Colon (tissue), 2 donors: Measurements from ENCODE around the gene C19orf25.

Source experiments
- FAIRE-seq: peaks from 2 replicates; lab custom pipeline; 2012; peaks lifted over from hg19 to GRCh38; lab: Jason Lieb, UNC
- donor health status: control.
- donor health status: control.

The C19orf25 gene

DNA sequence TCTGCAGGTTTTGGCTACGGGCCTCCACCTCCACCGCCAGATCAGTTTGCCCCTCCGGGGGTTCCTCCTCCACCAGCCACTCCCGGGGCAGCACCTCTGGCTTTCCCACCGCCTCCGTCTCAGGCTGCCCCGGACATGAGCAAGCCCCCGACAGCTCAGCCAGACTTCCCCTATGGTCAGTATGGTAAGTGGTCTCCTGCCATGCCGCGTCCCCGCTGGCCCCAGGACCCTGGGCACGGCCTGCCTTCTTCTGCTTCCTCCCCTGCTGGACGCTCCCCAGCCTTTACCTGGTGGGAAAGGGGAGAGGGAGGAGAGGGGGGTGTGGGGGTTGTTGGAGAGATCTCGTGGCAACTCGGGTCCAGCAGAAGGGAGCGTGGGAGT lies 46.5 kb downstream of the C19orf25 start:
- FAIRE-seq = no peak

DNA sequence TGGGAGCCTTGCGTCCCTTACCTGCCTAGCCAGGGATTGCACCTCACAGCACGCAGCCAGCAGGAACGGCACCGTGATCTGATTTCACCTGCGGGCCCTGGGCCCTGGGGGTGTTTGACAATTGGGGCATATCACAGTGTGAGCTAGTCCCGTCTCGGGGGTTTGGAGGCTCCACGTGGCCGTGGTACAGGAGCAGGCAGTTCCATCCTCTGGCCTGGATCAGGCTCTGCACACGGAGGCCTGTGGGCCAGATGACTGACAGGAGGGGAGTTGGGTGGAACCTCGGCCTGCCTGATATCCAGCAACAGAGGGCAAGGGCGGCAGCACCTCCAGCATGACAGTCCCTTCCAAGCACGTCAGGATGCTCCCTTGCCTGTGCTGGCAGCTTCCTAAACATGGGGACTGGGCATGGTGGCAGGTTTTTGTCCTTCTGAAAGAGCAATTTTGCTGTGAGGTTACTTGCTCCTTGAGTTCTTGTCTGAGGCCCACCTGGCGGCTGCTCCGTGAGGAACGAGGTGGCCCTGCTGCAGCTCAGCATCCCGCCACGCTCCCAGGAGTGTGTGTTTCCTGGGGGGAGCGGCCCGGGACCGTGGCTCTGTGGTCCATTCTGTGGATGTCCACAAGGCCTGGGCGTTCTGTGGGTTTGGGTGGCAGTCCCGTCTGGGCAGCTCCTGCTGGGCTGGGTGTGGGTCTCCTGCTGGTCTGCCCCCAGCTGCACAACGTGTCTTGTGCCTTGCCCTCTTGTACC lies 47.1 kb downstream of the C19orf25 start:
- no peak for FAIRE-seq

DNA sequence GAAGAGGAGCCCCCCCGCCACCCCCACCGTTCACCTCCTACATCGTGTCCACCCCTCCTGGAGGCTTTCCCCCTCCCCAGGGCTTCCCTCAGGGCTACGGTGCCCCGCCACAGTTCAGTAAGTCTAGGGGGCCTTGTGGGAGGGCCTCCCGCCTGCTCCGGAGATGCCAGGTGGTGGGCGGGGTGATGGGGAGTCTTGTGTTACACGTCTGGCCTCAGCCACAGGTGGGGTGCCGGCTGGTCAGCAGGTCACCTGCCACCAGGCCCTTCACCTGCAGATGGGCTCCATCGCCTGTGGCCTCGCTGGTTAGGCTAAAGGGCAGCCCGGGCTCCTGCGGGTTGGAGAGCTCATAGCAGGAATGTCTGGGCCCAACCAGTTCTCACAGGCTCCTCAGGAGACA lies 48.8 kb downstream of the C19orf25 start:
- FAIRE-seq = no peak

DNA sequence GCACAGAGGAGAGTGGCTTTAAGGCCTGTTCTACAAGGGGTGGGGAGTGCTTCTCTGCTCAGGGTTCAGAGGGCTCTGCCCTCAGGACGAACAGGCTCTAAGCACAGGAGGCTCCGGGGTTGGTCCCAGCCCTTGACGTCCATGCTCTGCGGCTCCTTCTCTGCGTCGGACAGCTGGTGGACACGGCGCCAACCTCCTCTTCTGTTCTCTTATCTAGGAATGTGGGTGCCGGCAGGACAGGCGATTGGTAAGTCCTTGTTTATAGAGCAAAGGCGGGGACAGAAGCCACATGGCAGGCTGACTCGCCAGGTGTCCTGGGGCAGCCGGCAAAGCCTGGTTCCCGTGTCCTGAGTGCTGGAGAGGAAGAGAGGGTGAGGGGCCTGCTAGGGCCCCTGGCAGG lies 49.3 kb downstream of the C19orf25 start:
- no peak for FAIRE-seq

DNA sequence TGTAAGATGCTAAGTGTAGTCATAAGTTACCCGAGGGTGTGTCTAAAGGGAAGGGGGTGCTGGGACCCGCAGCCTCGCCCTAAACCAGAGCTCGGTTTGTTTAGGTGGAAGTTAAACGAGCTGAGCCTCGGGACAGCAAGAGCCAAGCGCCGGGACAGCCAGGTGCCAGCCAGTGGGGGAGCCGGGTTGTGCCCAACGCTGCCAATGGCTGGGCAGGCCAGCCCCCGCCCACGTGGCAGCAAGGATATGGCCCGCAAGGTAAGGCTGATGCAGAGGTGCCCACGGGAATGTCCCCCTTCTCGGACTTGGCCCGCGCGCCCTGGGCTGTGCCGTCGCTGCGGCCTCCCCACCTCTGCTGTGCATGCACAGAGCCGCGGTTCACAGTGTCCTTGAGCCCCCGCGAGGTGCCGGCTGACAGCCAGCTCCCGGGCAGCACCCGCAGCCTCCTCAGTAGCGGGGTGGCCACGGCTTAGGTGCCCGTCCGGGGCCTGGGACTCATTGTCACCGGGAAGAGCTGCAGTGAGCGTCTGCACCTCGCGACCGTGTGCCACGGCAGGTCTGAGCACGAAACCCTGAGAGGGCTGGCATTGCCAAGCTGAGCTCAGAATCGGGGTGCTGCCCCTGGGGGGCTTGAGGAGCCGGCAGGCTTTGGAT lies 50.1 kb downstream of the C19orf25 start:
- no peak for FAIRE-seq

GRCh38 chr19:1427221-1427920 lies 51.6 kb downstream of the C19orf25 start:
- no peak for FAIRE-seq

GRCh38 chr19:1426736-1427135 lies 52.3 kb downstream of the C19orf25 start:
- FAIRE-seq = no peak

- FAIRE-seq = no peak
Observed at GRCh38 chr19:1425902-1426301, 53.1 kb downstream of the C19orf25 start.

GRCh38 chr19:1425102-1425837 lies 53.7 kb downstream of the C19orf25 start:
- no peak for FAIRE-seq

DNA sequence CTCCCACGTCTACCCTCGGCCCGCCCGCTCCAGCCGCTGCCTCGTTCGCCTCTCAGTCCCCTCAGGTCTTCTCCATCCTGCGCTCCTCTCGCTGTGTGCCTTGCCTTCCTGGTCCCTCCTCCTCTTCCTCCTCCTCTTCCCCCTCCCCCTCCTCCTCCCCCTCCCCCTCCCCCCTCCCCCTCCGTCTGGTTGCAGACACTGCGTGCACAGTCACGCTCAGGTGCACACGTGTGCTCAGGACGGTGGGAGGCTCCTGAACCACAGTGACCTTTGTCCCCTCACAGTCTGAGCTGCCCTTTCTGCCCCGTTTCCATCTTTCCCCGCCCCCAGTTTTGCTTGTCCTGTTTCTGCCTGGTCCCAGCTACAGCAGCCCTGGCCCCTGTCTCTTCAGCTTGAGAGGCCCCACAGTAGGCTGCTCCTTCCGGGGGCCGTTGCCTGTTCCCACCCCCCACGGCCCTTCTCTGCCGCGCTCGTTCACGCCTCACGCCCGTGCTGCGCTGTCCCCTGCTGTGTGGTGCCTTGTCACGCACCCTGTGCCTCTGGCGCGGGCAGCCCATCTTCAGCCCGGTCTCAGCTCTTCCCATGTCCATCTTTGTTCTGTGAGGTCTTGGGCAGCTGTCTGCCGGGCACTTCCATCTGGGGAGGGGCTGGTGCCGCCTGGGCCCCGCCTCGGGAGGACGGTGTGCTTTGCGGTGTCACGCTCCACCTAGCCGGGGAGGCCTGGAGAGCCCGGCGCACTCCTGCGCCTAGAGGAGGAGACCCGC lies 54.6 kb downstream of the C19orf25 start:
- no peak for FAIRE-seq

DNA sequence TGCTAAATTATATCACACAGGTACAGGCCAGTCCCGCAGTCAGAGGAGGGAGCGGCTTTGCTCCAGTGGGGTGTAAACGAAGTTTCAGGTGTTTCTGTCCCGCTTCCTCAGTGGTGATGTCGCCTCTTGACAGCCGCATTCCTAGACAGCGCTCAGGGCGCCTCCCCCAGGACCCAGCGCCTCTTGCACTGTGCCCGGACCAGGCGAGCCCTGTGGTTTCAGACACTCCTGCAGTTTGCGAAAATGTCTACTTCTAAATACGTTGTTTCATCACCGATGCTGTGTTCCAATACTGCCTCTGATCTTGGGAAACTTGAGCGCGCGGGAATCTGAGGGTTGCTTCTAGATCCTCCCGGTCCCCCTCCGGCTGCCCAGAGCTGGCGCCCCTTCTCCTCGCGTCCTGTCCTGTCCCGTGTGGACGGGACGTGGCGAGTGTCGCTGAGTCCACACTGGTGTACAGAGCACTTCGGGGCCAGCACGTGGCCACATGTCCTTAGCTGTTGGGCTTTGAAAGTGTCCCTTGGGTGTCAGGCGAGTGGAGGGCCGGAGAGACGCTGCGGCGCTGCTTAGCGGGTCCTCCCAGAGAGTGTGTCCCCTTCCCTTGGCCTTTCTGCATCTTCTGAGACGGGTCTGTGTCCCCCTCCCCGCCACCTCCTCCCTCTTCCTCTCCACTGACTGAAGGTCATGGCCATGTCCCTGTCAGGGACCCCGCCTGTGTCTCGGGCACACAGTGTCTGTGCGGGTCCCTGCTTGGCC lies 55.4 kb downstream of the C19orf25 start:
- FAIRE-seq = no peak
